MM.1S (cell line): ENCODE data around the gene RWDD2A.

Source experiments
- DNase-seq: peaks from one replicate; pipeline ENCODE4 v3.0.0-alpha.2; 2015
- H2AFZ ChIP-seq: fragments of 300-600 bp; sonication (generic); 2 replicates; pipeline ENCODE4 v1.6.0; 2016; ENCODE audit warnings: antibody characterized with exemption, low read length
- H3F3A ChIP-seq: fragments of 300-600 bp; sonication (generic); 2 replicates; pipeline ENCODE4 v1.6.1; 2016; ENCODE audit warnings: mild to moderate bottlenecking, antibody characterized with exemption, low read length, moderate library complexity, mixed read lengths; ENCODE audit not compliant: insufficient read depth
- H3K27ac ChIP-seq: fragments of 300-600 bp; sonication (generic); 2 replicates; pipeline ENCODE4 v1.5.1; 2016; ENCODE audit warnings: mild to moderate bottlenecking, low read length
- H3K27me3 ChIP-seq: fragments of 300-600 bp; sonication (generic); replicated peaks from 2 replicates; pipeline ENCODE4 v1.6.0; 2016; ENCODE audit warnings: low read length; ENCODE audit not compliant: insufficient read depth
- H3K36me3 ChIP-seq: fragments of 300-600 bp; sonication (generic); replicated peaks from 2 replicates; pipeline ENCODE4 v1.6.1; 2016; ENCODE audit warnings: mild to moderate bottlenecking, low read length, mixed read lengths; ENCODE audit not compliant: insufficient read depth
- H3K4me1 ChIP-seq: fragments of 300-600 bp; sonication (generic); 2 replicates; pipeline ENCODE4 v1.6.1; 2016; ENCODE audit warnings: low read length, mixed read lengths
- H3K4me2 ChIP-seq: fragments of 300-600 bp; sonication (generic); 2 replicates; pipeline ENCODE4 v1.6.0; 2016; ENCODE audit warnings: low read depth, low read length
- H3K4me3 ChIP-seq: fragments of 300-600 bp; sonication (generic); 2 replicates; pipeline ENCODE4 v1.5.1; 2016; ENCODE audit warnings: low read length, mixed read lengths
- H3K79me2 ChIP-seq: fragments of 300-600 bp; sonication (generic); 2 replicates; pipeline ENCODE4 v1.6.1; 2016; ENCODE audit warnings: mixed run types, low read length, mixed read lengths
- H3K9ac ChIP-seq: fragments of 300-600 bp; sonication (generic); 2 replicates; pipeline ENCODE4 v1.6.1; 2016; ENCODE audit warnings: low read length, mixed read lengths
- H3K9me2 ChIP-seq: fragments of 300-600 bp; sonication (generic); replicated peaks from 2 replicates; pipeline ENCODE4 v1.6.1; 2016; ENCODE audit warnings: mild to moderate bottlenecking, low read length, mixed read lengths; ENCODE audit not compliant: insufficient read depth
- H3K9me3 ChIP-seq: fragments of 300-600 bp; sonication (generic); replicated peaks from 2 replicates; pipeline ENCODE4 v1.6.1; 2016; ENCODE audit warnings: mild to moderate bottlenecking, low read length, mixed read lengths; ENCODE audit not compliant: insufficient read depth
- H4K20me1 ChIP-seq: fragments of 300-600 bp; sonication (generic); 2 replicates; pipeline ENCODE4 v1.6.1; 2016; ENCODE audit warnings: mild to moderate bottlenecking, low read length, moderate library complexity, mixed read lengths; ENCODE audit not compliant: insufficient read depth
- EZH2 ChIP-seq: fragments of 300-600 bp; sonication (generic); optimal IDR thresholded peaks from 2 replicates; pipeline ENCODE3; 2017; ENCODE audit warnings: low read depth, mild to moderate bottlenecking, antibody characterized with exemption, low read length, mixed read lengths
- EZH2phosphoT487 ChIP-seq: fragments of 300-600 bp; sonication (generic); IDR thresholded peaks from 2 replicates; pipeline ENCODE4 v1.6.1; 2018; ENCODE audit warnings: antibody characterized with exemption, low read length
- TF ChIP-seq, protein P1 (sequence below): fragments of 300-600 bp; sonication (generic); IDR thresholded peaks from 2 replicates; pipeline ENCODE4 v1.5.1; 2016; ENCODE audit warnings: antibody characterized with exemption, low read length, mixed read lengths

Gene RWDD2A

DNA sequence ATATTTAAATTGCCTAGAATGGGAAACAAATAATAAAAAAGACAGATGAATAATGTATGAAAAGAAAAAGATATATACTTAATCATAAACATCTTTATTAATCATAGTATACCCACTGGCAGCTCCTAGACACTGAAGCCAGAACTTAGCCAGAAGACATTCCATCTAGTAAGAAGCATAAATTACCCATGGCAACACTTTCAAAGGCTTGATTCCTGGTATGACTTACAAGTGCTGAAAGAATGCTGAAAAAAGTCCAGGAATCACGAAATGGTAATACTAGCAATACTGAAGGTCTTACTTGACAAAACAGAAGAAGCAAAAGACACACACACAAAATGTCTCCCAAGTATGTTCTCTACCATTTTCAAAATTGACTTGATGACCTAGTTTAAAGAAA lies 38.0 kb downstream of the RWDD2A start:
- no peaks in the 10 kb centered on the region for H3K79me2 ChIP-seq
- no peak for DNase-seq
- H3K9me2 ChIP-seq = no peaks in the 10 kb centered on the region
- H3F3A ChIP-seq = no peaks in the 10 kb centered on the region
- H3K4me1 ChIP-seq = no peaks in the 10 kb centered on the region
- TF ChIP-seq EZH2 (no peak), EZH2phosphoT487 (no peak)
- TF ChIP-seq, protein P1, sequence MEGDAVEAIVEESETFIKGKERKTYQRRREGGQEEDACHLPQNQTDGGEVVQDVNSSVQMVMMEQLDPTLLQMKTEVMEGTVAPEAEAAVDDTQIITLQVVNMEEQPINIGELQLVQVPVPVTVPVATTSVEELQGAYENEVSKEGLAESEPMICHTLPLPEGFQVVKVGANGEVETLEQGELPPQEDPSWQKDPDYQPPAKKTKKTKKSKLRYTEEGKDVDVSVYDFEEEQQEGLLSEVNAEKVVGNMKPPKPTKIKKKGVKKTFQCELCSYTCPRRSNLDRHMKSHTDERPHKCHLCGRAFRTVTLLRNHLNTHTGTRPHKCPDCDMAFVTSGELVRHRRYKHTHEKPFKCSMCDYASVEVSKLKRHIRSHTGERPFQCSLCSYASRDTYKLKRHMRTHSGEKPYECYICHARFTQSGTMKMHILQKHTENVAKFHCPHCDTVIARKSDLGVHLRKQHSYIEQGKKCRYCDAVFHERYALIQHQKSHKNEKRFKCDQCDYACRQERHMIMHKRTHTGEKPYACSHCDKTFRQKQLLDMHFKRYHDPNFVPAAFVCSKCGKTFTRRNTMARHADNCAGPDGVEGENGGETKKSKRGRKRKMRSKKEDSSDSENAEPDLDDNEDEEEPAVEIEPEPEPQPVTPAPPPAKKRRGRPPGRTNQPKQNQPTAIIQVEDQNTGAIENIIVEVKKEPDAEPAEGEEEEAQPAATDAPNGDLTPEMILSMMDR = no peak
- no peak overlapping the region for H3K4me3 ChIP-seq
- H4K20me1 ChIP-seq = no peaks in the 10 kb centered on the region
- H3K9me3 ChIP-seq = no peaks in the 10 kb centered on the region
- H3K27ac ChIP-seq = no peak overlapping the region
- H2AFZ ChIP-seq = no peak overlapping the region
- H3K27me3 ChIP-seq = no peaks in the 10 kb centered on the region
- H3K9ac ChIP-seq = no peak overlapping the region
- H3K36me3 ChIP-seq = no peaks in the 10 kb centered on the region
- no peak overlapping the region for H3K4me2 ChIP-seq

DNA sequence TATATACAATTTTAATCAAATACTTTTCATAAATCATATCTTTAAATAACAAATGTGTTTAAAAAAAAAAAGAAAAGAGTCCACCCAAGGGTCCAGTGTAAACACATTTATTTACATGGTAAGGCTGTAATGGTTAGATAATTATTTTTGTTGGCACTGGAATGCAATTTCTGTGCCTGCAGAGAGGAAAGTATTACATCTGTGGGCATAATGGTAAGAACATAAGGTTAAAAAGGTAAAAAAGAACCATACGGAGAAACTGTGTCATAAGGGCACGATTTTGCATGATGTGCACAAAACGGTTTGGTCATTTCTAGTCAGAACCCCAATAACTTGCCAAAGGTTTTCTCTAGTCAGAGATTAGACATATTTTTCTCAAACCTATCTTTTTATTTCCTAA lies 54.3 kb downstream of the RWDD2A start:
- H3K27me3 ChIP-seq = no peaks in the 10 kb centered on the region
- no peak for DNase-seq
- no peak overlapping the region for H3K4me3 ChIP-seq
- H3K27ac ChIP-seq = no peak overlapping the region
- H3K9ac ChIP-seq = no peak overlapping the region
- H3K9me2 ChIP-seq = no peaks in the 10 kb centered on the region
- TF ChIP-seq EZH2phosphoT487 = no peak
- TF ChIP-seq EZH2 = no peak
- TF ChIP-seq, protein P1 = no peak
- no peaks in the 10 kb centered on the region for H3F3A ChIP-seq
- H4K20me1 ChIP-seq = no peaks in the 10 kb centered on the region
- H2AFZ ChIP-seq = no peak overlapping the region
- no peaks in the 10 kb centered on the region for H3K79me2 ChIP-seq
- no peaks in the 10 kb centered on the region for H3K9me3 ChIP-seq
- no peaks in the 10 kb centered on the region for H3K36me3 ChIP-seq
- no peak overlapping the region for H3K4me2 ChIP-seq
- H3K4me1 ChIP-seq = no peaks in the 10 kb centered on the region
